HG03095 (cell line): ENCODE data around the gene SYCP3.
"Not testable (repeated sequence)": the region's sequence is repeated elsewhere in the genome, so short reads cannot be mapped to it uniquely, and the experiment has no call there.

Experiments used
- ATAC-seq: cut with Tn5 transposase; IDR thresholded peaks from one replicate; pipeline ENCODE4 v1.9.1; 2021; ENCODE audit warnings: moderate library complexity; ENCODE audit not compliant: unreplicated experiment

The SYCP3 gene

DNA sequence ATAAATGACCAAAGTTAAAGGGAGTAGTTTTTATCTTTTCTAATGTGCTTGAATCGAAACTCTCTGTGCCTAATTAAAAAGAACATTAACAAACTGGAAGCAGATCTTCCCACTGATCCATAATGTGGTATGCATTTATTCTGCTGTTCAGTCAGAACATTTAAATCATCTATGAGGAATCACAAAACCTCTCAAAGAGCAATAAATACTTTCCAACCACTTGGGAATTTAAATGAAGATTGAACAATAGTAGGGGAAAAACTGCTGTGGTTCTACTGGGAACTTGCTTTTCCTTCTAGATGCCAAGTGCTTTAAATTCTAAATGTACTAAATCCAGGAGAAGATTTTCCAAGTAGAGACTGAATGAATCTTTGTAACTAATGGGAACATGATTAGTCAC, 54.2 kb downstream of the SYCP3 start:
- ATAC-seq, result no peak

DNA sequence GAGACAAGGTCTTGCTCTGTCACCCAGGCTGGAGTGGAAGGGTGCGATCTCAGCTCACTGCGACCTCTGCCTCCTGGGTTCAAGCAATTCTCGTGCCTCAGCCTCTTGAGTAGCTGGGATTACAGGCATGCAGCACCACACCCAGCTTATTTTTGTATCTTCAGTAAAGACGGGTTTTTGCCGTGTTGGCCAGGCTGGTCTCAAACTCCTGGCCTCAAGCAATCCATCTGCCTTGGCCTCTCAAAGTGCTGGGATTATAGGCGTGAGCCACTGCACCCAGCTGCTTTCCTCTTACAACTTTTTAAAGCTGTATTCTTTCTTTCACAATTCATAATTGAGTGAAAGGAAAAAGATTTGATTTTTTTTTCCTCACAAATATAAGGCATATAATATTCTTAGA, 57.6 kb downstream of the SYCP3 start:
- ATAC-seq, result not testable (repeated sequence)

DNA sequence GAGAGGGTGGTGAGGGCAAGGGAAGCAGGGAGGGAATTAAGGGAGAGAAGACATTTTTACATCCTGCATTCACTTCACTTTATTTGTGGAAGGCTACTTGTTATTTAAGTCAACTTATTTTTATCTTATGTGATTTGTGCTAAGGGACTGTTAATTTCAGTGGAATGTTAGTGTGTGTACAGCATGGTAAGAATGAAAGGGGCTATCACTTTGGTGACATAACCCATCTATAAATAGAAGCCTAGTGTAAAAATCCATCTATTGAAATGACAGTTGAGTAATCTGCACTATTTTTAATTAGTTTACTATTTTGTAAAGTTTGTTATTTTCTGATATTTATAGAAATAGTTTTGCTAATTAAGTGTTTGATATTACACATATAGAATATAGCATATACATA, 58.6 kb downstream of the SYCP3 start:
- ATAC-seq, result no peak

DNA sequence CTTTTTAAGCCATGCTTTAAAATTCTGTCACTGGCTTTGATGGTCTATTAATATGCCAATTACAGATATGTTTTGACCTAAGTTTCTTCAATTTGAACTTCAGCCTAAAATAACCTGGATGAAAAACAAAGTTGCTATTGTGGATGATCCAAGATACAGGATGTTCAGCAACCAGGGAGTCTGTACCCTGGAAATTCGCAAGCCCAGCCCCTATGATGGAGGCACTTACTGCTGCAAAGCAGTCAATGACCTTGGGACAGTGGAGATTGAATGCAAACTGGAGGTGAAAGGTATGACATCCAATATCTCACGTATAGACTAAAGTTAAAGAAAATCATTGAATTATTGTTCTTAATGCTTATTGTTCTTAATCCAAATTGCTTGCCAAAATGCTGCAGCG, 59.0 kb downstream of the SYCP3 start:
- ATAC-seq, result no peak
